ENCODE results near the gene FBXW8. TPM values are rescaled to one million over a fixed set of nuclear protein-coding genes. Genes with fewer than 3 reads are reported as not detected.

Gene FBXW8
- total RNA-seq, 1 experiment from 2014 or later: 15.6 TPM

DNA sequence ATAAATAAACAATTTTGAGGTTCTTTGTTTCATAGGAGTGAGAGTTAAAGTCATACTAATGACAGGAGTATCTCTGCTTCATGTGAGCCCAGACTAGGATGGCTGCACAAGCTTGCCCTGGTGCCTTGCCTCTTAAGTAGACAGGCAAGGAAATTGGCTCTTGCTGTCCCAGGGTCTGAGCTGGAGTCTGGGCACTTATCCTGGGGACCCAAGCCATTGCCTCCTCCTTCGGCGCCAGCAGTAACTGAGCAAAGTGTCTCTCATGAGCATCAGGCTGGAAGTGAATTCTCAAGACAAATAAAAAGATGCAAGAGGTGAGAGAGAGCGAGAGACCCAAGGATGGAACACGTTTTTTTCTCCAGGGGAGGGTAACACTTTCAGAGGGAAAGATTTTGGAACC, 6.9 kb upstream of the FBXW8 start:
- ATAC-seq (no peak), DNase-seq (ENCODE audit: low spot score) (no peak)
- Mint-ChIP-seq H3K4me1 (peaks cover 7% of the 10 kb centered on the region), H3K9me3 (peaks cover 4% of the 10 kb centered on the region; the same call in 1 of the 2 replicates), H3K27me3 (ENCODE audit: low read depth) (peaks cover 3% of the 10 kb centered on the region), H3K36me3 (no peaks in the 10 kb centered on the region), H3K27ac (no peak overlapping the region), H3K4me3 (no peak overlapping the region)
- POLR2A ChIA-PET: interaction anchor here (0.6 kb wide), 1 partner anchor 161 kb away, joined by 4 read pairs; no protein-coding TSS in a partner anchor
- TF ChIP-seq ETV6 (CRISPR knock-in tag; IDR thresholded peaks at IDR 0.05) (no peak), E2F5 (CRISPR knock-in tag; IDR thresholded peaks at IDR 0.05) (no peak), PRRX2 (CRISPR knock-in tag; IDR thresholded peaks at IDR 0.05) (no peak), GABPB1 (CRISPR knock-in tag; IDR thresholded peaks at IDR 0.05) (no peak), ESRRA (CRISPR knock-in tag; IDR thresholded peaks at IDR 0.05; ENCODE audit: borderline replicate concordance) (no peak), GRHL2 (CRISPR knock-in tag; IDR thresholded peaks at IDR 0.05; ENCODE audit: insufficient replicate concordance, severe bottlenecking) (no peak), JUN (CRISPR knock-in tag; IDR thresholded peaks at IDR 0.05) (no peak)
- TF ChIP-seq, protein P1, sequence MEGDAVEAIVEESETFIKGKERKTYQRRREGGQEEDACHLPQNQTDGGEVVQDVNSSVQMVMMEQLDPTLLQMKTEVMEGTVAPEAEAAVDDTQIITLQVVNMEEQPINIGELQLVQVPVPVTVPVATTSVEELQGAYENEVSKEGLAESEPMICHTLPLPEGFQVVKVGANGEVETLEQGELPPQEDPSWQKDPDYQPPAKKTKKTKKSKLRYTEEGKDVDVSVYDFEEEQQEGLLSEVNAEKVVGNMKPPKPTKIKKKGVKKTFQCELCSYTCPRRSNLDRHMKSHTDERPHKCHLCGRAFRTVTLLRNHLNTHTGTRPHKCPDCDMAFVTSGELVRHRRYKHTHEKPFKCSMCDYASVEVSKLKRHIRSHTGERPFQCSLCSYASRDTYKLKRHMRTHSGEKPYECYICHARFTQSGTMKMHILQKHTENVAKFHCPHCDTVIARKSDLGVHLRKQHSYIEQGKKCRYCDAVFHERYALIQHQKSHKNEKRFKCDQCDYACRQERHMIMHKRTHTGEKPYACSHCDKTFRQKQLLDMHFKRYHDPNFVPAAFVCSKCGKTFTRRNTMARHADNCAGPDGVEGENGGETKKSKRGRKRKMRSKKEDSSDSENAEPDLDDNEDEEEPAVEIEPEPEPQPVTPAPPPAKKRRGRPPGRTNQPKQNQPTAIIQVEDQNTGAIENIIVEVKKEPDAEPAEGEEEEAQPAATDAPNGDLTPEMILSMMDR (IDR thresholded peaks at IDR 0.05): no peak
- TF ChIP-seq, protein P2, sequence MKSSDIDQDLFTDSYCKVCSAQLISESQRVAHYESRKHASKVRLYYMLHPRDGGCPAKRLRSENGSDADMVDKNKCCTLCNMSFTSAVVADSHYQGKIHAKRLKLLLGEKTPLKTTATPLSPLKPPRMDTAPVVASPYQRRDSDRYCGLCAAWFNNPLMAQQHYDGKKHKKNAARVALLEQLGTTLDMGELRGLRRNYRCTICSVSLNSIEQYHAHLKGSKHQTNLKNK (CRISPR knock-in tag; IDR thresholded peaks at IDR 0.05): no peak
- TF ChIP-seq, protein P3, sequence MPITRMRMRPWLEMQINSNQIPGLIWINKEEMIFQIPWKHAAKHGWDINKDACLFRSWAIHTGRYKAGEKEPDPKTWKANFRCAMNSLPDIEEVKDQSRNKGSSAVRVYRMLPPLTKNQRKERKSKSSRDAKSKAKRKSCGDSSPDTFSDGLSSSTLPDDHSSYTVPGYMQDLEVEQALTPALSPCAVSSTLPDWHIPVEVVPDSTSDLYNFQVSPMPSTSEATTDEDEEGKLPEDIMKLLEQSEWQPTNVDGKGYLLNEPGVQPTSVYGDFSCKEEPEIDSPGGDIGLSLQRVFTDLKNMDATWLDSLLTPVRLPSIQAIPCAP (CRISPR knock-in tag; IDR thresholded peaks at IDR 0.05): no peak
- TF ChIP-seq, protein P4, sequence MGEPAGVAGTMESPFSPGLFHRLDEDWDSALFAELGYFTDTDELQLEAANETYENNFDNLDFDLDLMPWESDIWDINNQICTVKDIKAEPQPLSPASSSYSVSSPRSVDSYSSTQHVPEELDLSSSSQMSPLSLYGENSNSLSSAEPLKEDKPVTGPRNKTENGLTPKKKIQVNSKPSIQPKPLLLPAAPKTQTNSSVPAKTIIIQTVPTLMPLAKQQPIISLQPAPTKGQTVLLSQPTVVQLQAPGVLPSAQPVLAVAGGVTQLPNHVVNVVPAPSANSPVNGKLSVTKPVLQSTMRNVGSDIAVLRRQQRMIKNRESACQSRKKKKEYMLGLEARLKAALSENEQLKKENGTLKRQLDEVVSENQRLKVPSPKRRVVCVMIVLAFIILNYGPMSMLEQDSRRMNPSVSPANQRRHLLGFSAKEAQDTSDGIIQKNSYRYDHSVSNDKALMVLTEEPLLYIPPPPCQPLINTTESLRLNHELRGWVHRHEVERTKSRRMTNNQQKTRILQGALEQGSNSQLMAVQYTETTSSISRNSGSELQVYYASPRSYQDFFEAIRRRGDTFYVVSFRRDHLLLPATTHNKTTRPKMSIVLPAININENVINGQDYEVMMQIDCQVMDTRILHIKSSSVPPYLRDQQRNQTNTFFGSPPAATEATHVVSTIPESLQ (CRISPR knock-in tag; IDR thresholded peaks at IDR 0.05): no peak
- CTCF ChIA-PET: interaction anchor here (1.3 kb wide), 1 partner anchor 21 kb away, joined by 4 read pairs; no protein-coding TSS in a partner anchor

GRCh38 chr12:116906285-116906684, 4.5 kb upstream of the FBXW8 start:
- CTCF ChIA-PET: interaction anchor here (0.7 to 1.3 kb wide), 3 partner anchors 24 to 230 kb away, joined by 3 to 4 read pairs (median 3); no protein-coding TSS in a partner anchor
- ATAC-seq: no peak
- no peak overlapping the region for H3K27ac Mint-ChIP-seq

More at GRCh38 chr12:116906285-116906684, 4.5 kb upstream of the FBXW8 start:
- Mint-ChIP-seq H3K27me3 (ENCODE audit: low read depth) (peaks cover 5% of the 10 kb centered on the region), H3K4me1 (peaks cover 7% of the 10 kb centered on the region), H3K36me3 (no peaks in the 10 kb centered on the region), H3K9me3 (peaks cover 8% of the 10 kb centered on the region), H3K4me3 (no peak overlapping the region)
- no peak for TF ChIP-seq ZNF219 (CRISPR knock-in tag; IDR thresholded peaks at IDR 0.05; ENCODE audit: borderline replicate concordance)
- TF ChIP-seq, protein P5, sequence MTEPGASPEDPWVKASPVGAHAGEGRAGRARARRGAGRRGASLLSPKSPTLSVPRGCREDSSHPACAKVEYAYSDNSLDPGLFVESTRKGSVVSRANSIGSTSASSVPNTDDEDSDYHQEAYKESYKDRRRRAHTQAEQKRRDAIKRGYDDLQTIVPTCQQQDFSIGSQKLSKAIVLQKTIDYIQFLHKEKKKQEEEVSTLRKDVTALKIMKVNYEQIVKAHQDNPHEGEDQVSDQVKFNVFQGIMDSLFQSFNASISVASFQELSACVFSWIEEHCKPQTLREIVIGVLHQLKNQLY (CRISPR knock-in tag; IDR thresholded peaks at IDR 0.05): no peak
- TF ChIP-seq ZNF512 (CRISPR knock-in tag; IDR thresholded peaks at IDR 0.05; ENCODE audit: borderline replicate concordance): no peak
- POLR2A ChIA-PET: no interaction called here
- DNase-seq (ENCODE audit: low spot score): no peak

Data from WTC11 (cell line).